ENCODE data around the gene HIVEP1. TPM values are rescaled to one million over a fixed set of nuclear protein-coding genes. Genes with fewer than 3 reads are reported as not detected.

Gene HIVEP1
- total and polyA plus RNA-seq, 2 donors from 2014 or later: 3.6 to 30.4 TPM

DNA sequence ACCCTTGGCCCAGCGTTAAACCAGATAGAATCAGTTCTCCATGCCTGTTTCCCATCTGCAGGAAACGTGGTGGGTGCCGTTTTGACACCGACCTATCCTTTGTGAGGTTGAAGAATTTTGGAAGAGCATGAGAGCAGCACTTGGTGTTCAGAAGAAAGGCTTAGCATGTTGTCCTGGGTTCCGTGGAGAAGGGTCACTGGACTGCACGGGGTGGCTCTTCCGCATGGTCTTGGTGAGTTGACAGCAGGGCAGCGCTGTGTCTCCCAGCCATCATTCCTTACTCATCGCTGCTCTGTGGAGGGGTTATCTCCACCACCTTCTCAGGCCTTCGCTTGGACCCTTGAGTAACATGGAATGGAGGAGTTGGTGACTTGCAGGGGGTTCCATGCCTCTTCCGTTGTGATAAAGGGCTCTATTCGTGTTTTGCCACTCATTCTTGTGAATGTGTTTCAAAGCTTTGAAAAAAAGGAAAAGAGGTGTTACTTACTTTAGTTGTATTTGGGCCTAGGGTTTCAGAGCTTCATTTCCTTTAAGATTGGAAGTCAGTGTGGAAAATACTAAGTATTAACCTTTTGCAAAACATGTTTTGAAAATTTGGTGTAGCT is 8.2 kb downstream of the HIVEP1 start:
- no peak for TF ChIP-seq CTCF (IDR thresholded peaks at IDR 0.05; ENCODE audit: borderline replicate concordance, extremely low read depth, insufficient read depth)
- H3K27me3 ChIP-seq (ENCODE audit: control insufficient read depth, insufficient read depth, low read length): no peaks in the 10 kb centered on the region
- no peak overlapping the region for H3K27ac ChIP-seq (ENCODE audit: low read depth in 2 of 2, low read length in 2 of 2)
- no peaks in the 10 kb centered on the region for H3K9me3 ChIP-seq (ENCODE audit: control insufficient read depth in 2 of 3, insufficient read depth in 1 of 3, low read length in 3 of 3)
- H3K36me3 ChIP-seq (ENCODE audit: control insufficient read depth in 2 of 3, insufficient read depth in 3 of 3, low read length in 3 of 3): peaks cover 0 to 4% (median 2%) of the 10 kb centered on the region in 3 donors
- DNase-seq (no peak), FAIRE-seq (no peak)
- no peaks in the 10 kb centered on the region for H3K4me1 ChIP-seq (ENCODE audit: control insufficient read depth in 2 of 3, insufficient read depth in 2 of 3, low read depth in 1 of 3, low read length in 3 of 3)
- H3K9ac ChIP-seq (ENCODE audit: low read length in 3 of 3): no peak overlapping the region
- intact Hi-C loops (cut with DNase I): no loop called here
- H3K4me3 ChIP-seq (ENCODE audit: low read length in 3 of 3): no peak overlapping the region

DNA sequence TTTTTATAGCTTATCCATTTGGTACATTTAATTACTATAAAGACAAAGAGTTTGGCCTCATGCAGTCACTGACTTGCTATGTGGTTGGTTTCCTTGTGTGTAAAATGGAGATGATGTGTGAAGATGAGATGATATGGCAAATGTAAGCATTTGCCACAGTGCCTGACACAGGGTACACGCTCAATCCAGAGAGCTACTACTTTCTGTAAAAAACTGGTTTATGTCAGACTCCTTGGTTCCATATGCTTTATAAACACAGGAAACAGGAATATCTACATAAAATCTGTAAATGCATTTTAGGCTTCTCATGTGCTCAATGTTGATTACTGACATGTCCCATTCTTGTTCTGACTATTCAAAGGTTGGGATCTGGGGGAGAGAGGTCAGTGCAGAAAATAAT is 10.4 kb downstream of the HIVEP1 start:
- FAIRE-seq (no peak), DNase-seq (no peak)
- no peaks in the 10 kb centered on the region for H3K27me3 ChIP-seq (ENCODE audit: control insufficient read depth, insufficient read depth, low read length)
- H3K9me3 ChIP-seq (ENCODE audit: control insufficient read depth in 2 of 3, insufficient read depth in 1 of 3, low read length in 3 of 3): no peaks in the 10 kb centered on the region
- no peaks in the 10 kb centered on the region for H3K4me1 ChIP-seq (ENCODE audit: control insufficient read depth in 2 of 3, insufficient read depth in 2 of 3, low read depth in 1 of 3, low read length in 3 of 3)
- no peak overlapping the region for H3K9ac ChIP-seq (ENCODE audit: low read length in 3 of 3)
- H3K4me3 ChIP-seq (ENCODE audit: low read length in 3 of 3): no peak overlapping the region
- no peak overlapping the region for H3K27ac ChIP-seq (ENCODE audit: low read depth in 2 of 2, low read length in 2 of 2)
- no peaks in the 10 kb centered on the region for H3K36me3 ChIP-seq (ENCODE audit: control insufficient read depth in 2 of 3, insufficient read depth in 3 of 3, low read length in 3 of 3)
- intact Hi-C loops (cut with DNase I): no loop called here
- no peak for TF ChIP-seq CTCF (IDR thresholded peaks at IDR 0.05; ENCODE audit: borderline replicate concordance, extremely low read depth, insufficient read depth)

- DNase-seq (peak in 1 of 5 donors; percentile 28), FAIRE-seq (no peak)
- no peaks in the 10 kb centered on the region for H3K36me3 ChIP-seq (ENCODE audit: control insufficient read depth in 2 of 3, insufficient read depth in 3 of 3, low read length in 3 of 3)
- H3K9me3 ChIP-seq (ENCODE audit: control insufficient read depth in 2 of 3, insufficient read depth in 1 of 3, low read length in 3 of 3): no peaks in the 10 kb centered on the region
- H3K4me3 ChIP-seq (ENCODE audit: low read length in 3 of 3): no peak overlapping the region
- intact Hi-C loops (cut with DNase I): no loop called here
- no peaks in the 10 kb centered on the region for H3K4me1 ChIP-seq (ENCODE audit: control insufficient read depth in 2 of 3, insufficient read depth in 2 of 3, low read depth in 1 of 3, low read length in 3 of 3)
- TF ChIP-seq CTCF (IDR thresholded peaks at IDR 0.05; ENCODE audit: borderline replicate concordance, extremely low read depth, insufficient read depth): no peak
- H3K27ac ChIP-seq (ENCODE audit: low read depth in 2 of 2, low read length in 2 of 2): no peak overlapping the region
- H3K27me3 ChIP-seq (ENCODE audit: control insufficient read depth, insufficient read depth, low read length): no peaks in the 10 kb centered on the region
- no peak overlapping the region for H3K9ac ChIP-seq (ENCODE audit: low read length in 3 of 3)
Measured at GRCh38 chr6:12022953-12023388, 10.9 kb downstream of the HIVEP1 start.

DNA sequence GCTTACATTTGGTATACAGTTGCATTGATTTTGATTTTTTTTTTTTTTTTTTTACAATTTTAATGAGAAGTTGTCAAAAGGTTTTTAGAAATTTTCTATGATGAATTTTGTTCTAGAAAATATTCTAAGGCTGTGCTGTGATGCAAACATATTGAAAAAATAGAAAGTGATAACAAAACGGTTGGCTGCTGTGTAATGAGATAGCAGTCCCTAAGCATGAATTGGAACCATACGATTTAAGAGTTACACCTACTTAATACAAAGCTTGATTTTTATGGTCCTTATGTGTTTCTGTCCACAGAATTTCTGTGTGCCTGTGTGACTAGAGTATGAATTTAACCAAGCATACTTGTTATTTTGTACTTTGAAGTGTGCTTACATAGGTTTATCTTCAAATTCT is 12.1 kb downstream of the HIVEP1 start:
- no peak for DNase-seq
- Histone ChIP-seq H3K9ac (ENCODE audit: low read length in 3 of 3) (no peak overlapping the region), H3K27ac (ENCODE audit: low read depth in 2 of 2, low read length in 2 of 2) (no peak overlapping the region), H3K27me3 (ENCODE audit: control insufficient read depth, insufficient read depth, low read length) (no peaks in the 10 kb centered on the region), H3K4me3 (ENCODE audit: low read length in 3 of 3) (no peak overlapping the region), H3K9me3 (ENCODE audit: control insufficient read depth in 2 of 3, insufficient read depth in 1 of 3, low read length in 3 of 3) (peaks cover 0 to 3% (median 0%) of the 10 kb centered on the region in 3 donors), H3K36me3 (ENCODE audit: control insufficient read depth in 2 of 3, insufficient read depth in 3 of 3, low read length in 3 of 3) (no peaks in the 10 kb centered on the region), H3K4me1 (ENCODE audit: control insufficient read depth in 2 of 3, insufficient read depth in 2 of 3, low read depth in 1 of 3, low read length in 3 of 3) (no peaks in the 10 kb centered on the region)
- FAIRE-seq: no peak
- intact Hi-C loops (cut with DNase I): no loop called here
- no peak for TF ChIP-seq CTCF (IDR thresholded peaks at IDR 0.05; ENCODE audit: borderline replicate concordance, extremely low read depth, insufficient read depth)
